ENCODE data around the gene KLC1.
A peak's percentile ranks its signal among the peaks of the same experiment; 100 is the strongest.
"Not testable (repeated sequence)": the region's sequence is repeated elsewhere in the genome, so short reads cannot be mapped to it uniquely, and the experiment has no call there.

The KLC1 gene

GRCh38 chr14:103626146-103626850, 2.7 kb upstream of the KLC1 start:
- DNase-seq, result no peak

DNA sequence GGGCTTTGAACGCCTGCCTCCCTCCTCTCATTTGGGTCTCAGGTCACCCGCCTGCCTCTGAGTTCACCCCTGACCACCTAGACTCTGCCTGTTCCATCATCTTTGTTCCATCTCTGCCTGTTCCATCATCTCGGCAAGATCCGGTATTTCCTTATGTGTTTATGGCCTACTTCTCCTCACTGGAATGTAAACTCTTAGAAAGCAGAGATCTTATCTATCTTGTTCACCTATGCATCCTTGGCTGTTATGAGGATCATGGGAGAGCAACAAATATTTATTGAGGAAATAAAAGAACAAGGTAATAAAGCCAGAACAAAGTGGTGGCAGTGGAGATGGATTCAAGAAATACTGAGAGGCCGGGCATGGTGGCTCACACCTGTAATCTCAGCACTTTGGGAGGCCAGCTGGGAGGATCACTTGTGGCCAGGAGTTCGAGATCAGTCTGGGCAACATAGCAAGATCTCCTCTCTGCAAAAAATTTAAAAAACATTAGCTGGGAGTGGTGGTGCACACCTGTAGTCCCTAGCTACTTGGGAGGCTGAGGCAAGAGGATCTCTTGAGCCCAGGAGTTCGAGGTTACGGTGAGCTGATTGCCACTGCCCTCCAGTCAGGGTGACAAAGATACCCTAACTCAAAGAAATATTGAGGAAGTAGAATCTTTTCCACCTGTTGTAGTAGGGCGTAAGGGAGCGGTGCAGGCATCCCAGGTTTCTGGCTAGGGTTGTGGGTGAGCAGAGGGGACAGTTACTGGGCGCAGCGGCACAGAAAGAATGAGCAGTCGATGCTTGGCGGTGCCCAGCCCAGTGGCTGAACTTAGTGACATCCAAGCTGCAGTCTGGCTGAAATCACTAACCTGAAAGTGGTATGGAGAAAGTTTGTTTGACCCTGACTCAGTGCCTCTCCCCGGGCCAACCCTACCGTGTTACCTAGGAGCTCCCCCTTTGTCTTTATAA, 1.7 kb upstream of the KLC1 start:
- no peak for DNase-seq

DNA sequence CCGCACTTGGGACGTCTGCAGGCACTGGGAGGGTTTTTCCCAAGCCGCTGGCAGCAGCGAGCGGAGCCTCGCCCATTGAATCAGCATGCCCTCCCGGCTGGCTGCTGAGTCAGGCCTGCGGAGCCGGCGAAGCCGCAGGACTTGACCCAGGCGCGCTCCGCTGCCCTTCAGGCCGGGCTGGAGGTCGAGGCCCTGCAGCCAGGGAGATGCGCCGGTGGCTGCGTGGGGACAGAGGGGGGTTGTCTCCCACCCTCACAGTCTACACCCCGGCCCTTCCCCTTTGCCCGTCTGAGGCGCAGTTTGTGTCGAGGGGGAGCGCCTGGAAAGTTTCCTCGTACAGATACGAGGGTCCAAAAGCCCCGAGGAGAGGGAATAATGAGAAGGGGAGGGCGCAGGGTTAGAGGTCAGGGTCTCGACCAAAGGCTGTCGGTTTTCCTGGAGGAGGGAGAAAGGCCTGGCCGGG, 759 bp upstream of the KLC1 start:
- no peak for DNase-seq

DNA sequence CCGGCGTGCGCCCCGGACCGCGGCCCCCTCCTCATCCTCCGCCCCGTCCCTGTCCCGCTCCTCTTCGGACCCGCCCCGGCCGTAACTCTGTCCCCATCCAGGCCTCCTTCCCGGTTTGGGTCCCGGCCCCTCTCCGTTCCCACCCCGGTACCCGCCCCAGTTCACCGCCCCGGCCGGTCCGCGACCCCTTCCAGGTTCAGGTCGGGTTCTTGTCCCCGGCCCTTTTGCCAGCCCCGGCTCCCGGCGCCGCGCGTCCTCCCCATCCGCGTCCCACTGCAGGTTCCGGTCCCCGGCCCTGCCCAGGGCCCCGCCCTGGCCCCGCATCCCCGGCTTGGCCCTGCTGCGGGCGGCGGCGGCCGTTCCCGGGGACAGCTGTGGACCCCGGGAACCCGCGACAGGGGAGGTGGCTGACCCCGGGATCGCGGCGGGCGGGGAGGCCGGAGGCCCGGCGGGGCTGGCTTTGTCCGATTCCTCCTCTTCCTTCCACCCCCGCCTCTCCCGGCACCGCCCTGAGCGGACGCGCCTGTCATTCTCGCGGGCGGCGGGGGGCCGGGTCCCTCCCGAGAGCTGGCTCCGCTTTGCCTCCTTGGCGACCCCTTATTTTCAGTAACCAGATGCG, 601 bp downstream of the KLC1 start:
- DNase-seq, result peak; percentile 78

DNA sequence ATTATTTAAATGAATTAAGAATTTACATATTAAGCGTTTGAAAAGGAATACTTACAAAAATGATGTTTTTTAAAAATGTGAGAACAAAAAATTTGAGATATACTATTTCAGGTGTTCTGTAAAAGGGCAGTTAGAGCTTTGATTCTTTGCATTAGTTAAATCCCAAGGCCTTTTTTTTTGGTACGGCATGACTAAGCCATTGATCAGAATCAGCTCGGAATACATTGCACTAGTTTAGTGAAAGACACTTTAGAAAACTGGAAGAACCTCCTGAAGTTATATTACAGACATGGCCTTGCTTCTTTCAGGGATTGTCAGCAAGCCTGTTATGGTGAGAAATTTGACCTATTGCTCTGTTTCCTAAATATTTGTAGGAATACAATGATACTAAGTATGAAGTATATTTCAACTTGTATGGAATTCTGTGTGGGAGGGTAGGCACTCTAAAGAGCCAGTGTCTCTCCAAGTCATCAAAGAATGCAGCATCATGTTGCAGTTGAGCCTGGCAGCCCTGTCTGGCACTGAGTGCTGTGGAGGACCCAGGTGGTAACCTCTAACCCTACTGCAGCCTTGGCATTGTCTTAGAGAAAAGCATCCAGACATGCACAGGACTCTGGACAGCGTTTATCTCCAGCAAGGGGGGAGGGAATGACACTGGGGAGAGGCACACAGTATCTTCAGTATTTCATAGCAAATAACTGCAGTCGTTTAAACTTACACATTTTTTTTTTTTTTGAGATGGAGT, 1.5 kb downstream of the KLC1 start:
- no peak for DNase-seq

GRCh38 chr14:103633391-103633790, 4.4 kb downstream of the KLC1 start:
- no peak for DNase-seq

DNA sequence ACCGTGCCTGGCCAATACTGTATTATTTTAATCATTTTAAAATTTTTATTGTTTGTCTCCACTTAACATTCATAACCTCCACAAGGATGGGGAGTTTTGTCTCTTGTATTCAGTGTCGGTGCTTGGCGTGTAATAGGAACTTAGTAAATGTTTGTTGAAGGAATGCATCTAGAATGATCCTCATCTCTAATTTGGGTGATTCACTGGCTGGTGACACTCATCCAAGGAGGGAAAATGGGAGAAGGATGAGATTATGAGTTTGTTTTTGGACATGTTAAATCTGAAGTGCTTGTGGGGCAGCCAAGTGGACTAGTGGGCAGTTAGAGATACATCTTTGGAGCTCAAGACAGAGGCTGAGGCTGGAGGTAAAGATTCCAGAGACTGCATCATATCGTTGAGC, 5.1 kb downstream of the KLC1 start:
- no peak for DNase-seq

GRCh38 chr14:103638594-103638993, 9.6 kb downstream of the KLC1 start:
- DNase-seq, result no peak

DNA sequence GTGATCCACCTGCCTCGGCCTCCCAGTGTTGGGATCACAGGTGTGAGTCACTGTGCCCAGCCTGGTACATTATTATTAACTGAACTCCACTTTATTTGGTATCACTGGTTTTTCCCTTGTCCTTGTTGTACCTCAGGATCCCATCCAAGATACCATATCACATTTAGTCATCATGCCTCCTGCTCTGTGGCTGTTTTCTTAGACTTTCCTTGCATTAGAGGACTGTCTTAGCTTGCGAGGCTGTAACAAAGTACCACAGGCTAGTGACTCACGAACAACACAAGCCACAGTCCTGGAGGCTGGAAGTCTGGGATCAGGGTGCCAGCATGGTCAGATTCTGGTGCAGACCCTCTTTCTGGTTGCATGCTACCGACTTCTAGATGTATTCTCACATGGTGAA, 12.2 kb downstream of the KLC1 start:
- DNase-seq, result no peak

DNA sequence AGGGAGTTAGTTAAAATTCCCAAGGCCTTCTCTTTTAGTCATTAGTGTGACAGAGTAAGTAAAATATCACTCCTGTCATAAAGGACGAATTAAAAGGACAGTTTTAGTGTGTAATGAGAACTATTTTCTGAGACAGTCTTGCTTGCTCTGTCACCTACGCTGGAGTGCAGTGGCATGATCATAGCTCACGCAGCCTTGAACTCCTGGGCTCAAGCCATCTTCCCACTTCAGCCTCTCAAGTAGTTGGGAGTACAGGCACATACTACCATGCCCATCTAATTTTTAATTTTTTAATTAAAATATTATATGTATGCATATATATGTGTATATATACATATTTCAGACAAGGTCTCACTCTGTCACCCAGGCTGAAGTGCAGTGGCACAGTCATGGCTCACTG, 17.2 kb downstream of the KLC1 start:
- DNase-seq, result no peak

GRCh38 chr14:103649001-103649400, 20.0 kb downstream of the KLC1 start:
- no peak for DNase-seq

GRCh38 chr14:103650213-103650612, 21.2 kb downstream of the KLC1 start:
- no peak for DNase-seq

DNA sequence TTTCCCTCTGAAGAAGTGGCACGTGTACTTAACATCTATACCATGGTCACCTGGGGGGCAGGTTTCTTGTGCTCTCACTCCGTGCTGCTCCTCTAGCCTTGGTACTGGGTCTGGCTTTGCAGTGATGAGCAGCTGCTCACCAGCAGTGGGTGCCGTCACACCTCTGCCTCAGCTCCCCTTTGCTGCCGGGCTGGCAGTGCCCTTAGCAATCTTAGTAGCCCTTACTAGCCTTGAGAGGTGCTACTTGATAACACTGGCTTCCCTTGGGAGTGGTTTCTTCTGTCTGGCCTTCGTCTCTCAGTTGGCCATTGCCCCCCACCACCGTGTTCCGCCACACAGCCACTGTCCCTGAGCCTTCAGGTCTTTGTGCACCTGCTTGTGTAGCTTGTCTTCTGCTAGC, 22.6 kb downstream of the KLC1 start:
- no peak for DNase-seq

DNA sequence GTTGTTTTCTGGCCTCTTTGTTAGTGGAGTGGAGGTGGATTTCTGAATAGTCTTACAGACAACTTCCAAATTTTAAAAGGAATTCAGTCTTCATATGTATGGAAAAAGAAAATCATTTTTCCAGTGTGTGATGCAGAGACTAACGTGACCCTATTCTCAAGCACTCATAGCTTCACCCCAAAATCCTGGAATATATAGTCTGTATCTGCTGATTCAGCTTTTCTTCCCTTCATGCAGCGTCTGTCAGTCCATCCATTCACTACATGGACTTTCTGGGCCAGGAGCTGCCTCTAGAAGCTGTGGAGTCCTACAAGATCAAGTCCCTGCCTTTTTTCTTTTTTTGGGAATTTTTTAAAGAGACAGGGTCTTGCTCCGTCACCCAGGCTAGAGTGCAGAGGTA, 23.8 kb downstream of the KLC1 start:
- no peak for DNase-seq

- not testable (repeated sequence) for DNase-seq
Measured at GRCh38 chr14:103653336-103653735, 24.3 kb downstream of the KLC1 start.

GRCh38 chr14:103653805-103654204, 24.8 kb downstream of the KLC1 start:
- no peak for DNase-seq

- no peak for DNase-seq
Measured at GRCh38 chr14:103654619-103655018, 25.6 kb downstream of the KLC1 start.

GRCh38 chr14:103656031-103656755, 27.2 kb downstream of the KLC1 start:
- DNase-seq, result no peak

DNA sequence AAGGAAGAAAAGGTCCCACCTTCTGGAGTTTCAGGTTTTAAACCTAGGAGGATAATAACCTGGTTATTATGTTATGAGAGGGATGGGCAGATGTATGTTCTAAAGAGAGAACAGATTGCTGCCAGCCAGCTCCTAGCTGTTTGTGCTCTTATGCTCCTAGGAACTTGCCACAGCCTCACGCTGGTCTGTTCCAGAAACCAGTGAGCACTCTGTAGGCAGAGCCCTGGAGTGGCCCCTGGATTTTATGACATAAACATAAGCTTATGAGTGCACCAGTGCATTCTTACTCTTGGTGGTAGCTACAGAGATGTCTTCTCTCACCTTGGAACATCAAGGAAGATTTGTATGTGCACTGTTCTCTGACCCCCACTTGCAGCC, 27.7 kb downstream of the KLC1 start:
- no peak for DNase-seq

GRCh38 chr14:103657471-103657870, 28.5 kb downstream of the KLC1 start:
- no peak for DNase-seq

DNA sequence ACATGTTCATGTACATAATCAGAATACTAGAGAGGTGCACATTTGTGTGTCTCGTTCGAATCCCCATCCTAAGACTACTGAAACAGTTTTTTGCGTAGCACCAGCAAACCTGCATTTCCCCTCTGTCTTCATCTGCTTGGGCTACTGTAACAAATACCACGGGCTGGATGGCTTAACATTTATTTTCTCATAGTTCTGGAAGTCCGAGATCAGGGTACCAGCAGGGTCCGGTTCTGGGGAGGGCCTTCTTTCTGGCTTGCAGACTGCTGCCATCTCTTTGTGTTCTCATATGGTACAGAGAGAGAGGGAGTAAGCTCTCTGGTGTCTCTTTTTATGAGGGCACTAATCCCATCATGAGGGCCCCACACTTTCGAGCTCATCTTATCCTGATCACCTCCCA, 30.6 kb downstream of the KLC1 start:
- DNase-seq, result no peak

GRCh38 chr14:103662029-103662428, 33.0 kb downstream of the KLC1 start:
- DNase-seq, result no peak

All from activated CD8-positive, alpha-beta memory T cell treated with anti-CD3 and anti-CD28 coated beads for 24 hours (primary cell).